SU-DHL-6 (cell line): ENCODE data around the gene ETV6.

Source experiments
- H2AFZ ChIP-seq: fragments of 200-600 bp; sonication (generic); 2 replicates; pipeline ENCODE4 v1.6.1; 2014; ENCODE audit warnings: low read depth, mild to moderate bottlenecking, moderate library complexity, mixed read lengths, antibody characterized with exemption, low read length; ENCODE audit not compliant: severe bottlenecking
- H3F3A ChIP-seq: fragments of 200-600 bp; shearing (Covaris generic); 2 replicates; pipeline ENCODE4 v1.6.0; 2016; ENCODE audit warnings: antibody characterized with exemption, mild to moderate bottlenecking; ENCODE audit not compliant: insufficient read depth
- H3K27ac ChIP-seq: fragments of 200-600 bp; sonication (generic); 2 replicates; pipeline ENCODE4 v1.5.1; 2016; ENCODE audit warnings: low read depth, mild to moderate bottlenecking, low read length, moderate library complexity, mixed read lengths
- H3K27me3 ChIP-seq: fragments of 200-600 bp; sonication (generic), shearing (Covaris generic); 2 replicates; pipeline ENCODE4 v1.6.0; 2014; ENCODE audit warnings: mild to moderate bottlenecking, low read length
- H3K36me3 ChIP-seq: fragments of 200-600 bp; sonication (generic); 2 replicates; pipeline ENCODE4 v1.6.1; 2014; ENCODE audit warnings: mild to moderate bottlenecking, low read length, mixed read lengths
- H3K4me2 ChIP-seq: fragments of 300-600, 200-600 bp; shearing (Covaris generic), sonication (generic); 2 replicates; pipeline ENCODE4 v1.6.0; 2014; ENCODE audit warnings: low read length, low read depth, mild to moderate bottlenecking; ENCODE audit not compliant: poor library complexity, severe bottlenecking
- H3K4me3 ChIP-seq: fragments of 200-600 bp; sonication (generic); 2 replicates; pipeline ENCODE4 v1.5.1; 2014; ENCODE audit warnings: antibody characterized with exemption, low read length, mild to moderate bottlenecking, mixed read lengths; ENCODE audit not compliant: insufficient read depth, poor library complexity, severe bottlenecking
- H3K79me2 ChIP-seq: fragments of 200-600 bp; sonication (generic); 2 replicates; pipeline ENCODE4 v1.6.1; 2014; ENCODE audit warnings: mild to moderate bottlenecking, low read length, moderate library complexity; ENCODE audit not compliant: insufficient read depth
- H3K9ac ChIP-seq: fragments of 200-600 bp; sonication (generic); 2 replicates; pipeline ENCODE4 v1.7.0; 2014; ENCODE audit warnings: mild to moderate bottlenecking, low read length
- H3K9me2 ChIP-seq: fragments of 200-600 bp; sonication (generic); replicated peaks from 2 replicates; pipeline ENCODE4 v1.6.1; 2014; ENCODE audit warnings: low read length; ENCODE audit not compliant: insufficient read depth
- H3K9me3 ChIP-seq: fragments of 200-600 bp; sonication (generic); 2 replicates; pipeline ENCODE4 v1.6.1; 2014; ENCODE audit warnings: low read length, mixed read lengths; ENCODE audit not compliant: insufficient read depth
- H4K20me1 ChIP-seq: fragments of 200-600 bp; sonication (generic); 2 replicates; pipeline ENCODE4 v1.6.1; 2014; ENCODE audit warnings: low read depth, mild to moderate bottlenecking, antibody characterized with exemption, low read length, moderate library complexity, mixed read lengths
- CTCF ChIP-seq: fragments of 200-600 bp; sonication (generic); IDR thresholded peaks from one replicate; pipeline ENCODE4 v1.5.1; 2017; ENCODE audit warnings: antibody characterized with exemption, mild to moderate bottlenecking, low read length, moderate library complexity; ENCODE audit not compliant: insufficient read depth, poor library complexity, severe bottlenecking
- EZH2phosphoT487 ChIP-seq: fragments of 200-600 bp; sonication (generic), shearing (Covaris generic); conservative IDR thresholded peaks from 2 replicates; pipeline ENCODE4 v1.6.1; 2018; ENCODE audit warnings: mild to moderate bottlenecking, antibody characterized with exemption, low read length, moderate library complexity, mixed read lengths

The ETV6 gene

GRCh38 chr12:11902525-11902875 lies 253.0 kb downstream of the ETV6 start:
- TF ChIP-seq CTCF: no peak
- no peak for TF ChIP-seq EZH2phosphoT487
- Histone ChIP-seq H3K4me2 (no peak overlapping the region), H3K36me3 (no peaks in the 10 kb centered on the region), H3K79me2 (no peaks in the 10 kb centered on the region), H4K20me1 (no peaks in the 10 kb centered on the region), H3K27me3 (no peaks in the 10 kb centered on the region), H2AFZ (no peak overlapping the region), H3K9ac (no peak overlapping the region), H3K4me3 (no peak overlapping the region), H3K27ac (no peak overlapping the region), H3F3A (no peaks in the 10 kb centered on the region), H3K9me2 (no peaks in the 10 kb centered on the region), H3K9me3 (no peaks in the 10 kb centered on the region)

- no peaks in the 10 kb centered on the region for H3F3A ChIP-seq
These were observed 254.7 kb downstream of the ETV6 start for GRCh38 chr12:11904124-11904523.

GRCh38 chr12:11905534-11905933 lies 256.1 kb downstream of the ETV6 start:
- H3K79me2 ChIP-seq: no peaks in the 10 kb centered on the region
- H3K27ac ChIP-seq: no peak overlapping the region
- no peaks in the 10 kb centered on the region for H3K9me2 ChIP-seq
- no peaks in the 10 kb centered on the region for H3K9me3 ChIP-seq
- no peak overlapping the region for H3K9ac ChIP-seq
- H3K27me3 ChIP-seq: no peaks in the 10 kb centered on the region
- no peak for TF ChIP-seq CTCF
- no peak for TF ChIP-seq EZH2phosphoT487
- no peak overlapping the region for H3K4me2 ChIP-seq
- no peak overlapping the region for H3K4me3 ChIP-seq
- no peak overlapping the region for H2AFZ ChIP-seq
- no peaks in the 10 kb centered on the region for H3K36me3 ChIP-seq
- H4K20me1 ChIP-seq: no peaks in the 10 kb centered on the region
- H3F3A ChIP-seq: no peaks in the 10 kb centered on the region

More at GRCh38 chr12:11904124-11904523, 254.7 kb downstream of the ETV6 start:
- no peak overlapping the region for H2AFZ ChIP-seq
- no peak overlapping the region for H3K4me3 ChIP-seq
- no peaks in the 10 kb centered on the region for H3K36me3 ChIP-seq
- TF ChIP-seq CTCF: no peak
- TF ChIP-seq EZH2phosphoT487: no peak
- H3K27me3 ChIP-seq: no peaks in the 10 kb centered on the region
- H3K79me2 ChIP-seq: no peaks in the 10 kb centered on the region
- H4K20me1 ChIP-seq: no peaks in the 10 kb centered on the region
- no peaks in the 10 kb centered on the region for H3K9me3 ChIP-seq
- H3K27ac ChIP-seq: no peak overlapping the region
- H3K4me2 ChIP-seq: no peak overlapping the region
- H3K9ac ChIP-seq: no peak overlapping the region
- H3K9me2 ChIP-seq: no peaks in the 10 kb centered on the region
